Nephron (organoid): Measurements from ENCODE around the gene CAV1.

Experiments used
- H3K27ac Mint-ChIP-seq, 3 experiments: 2 replicates each; pipeline ENCODE4 v1.8.0; 2020; ENCODE audit warnings: mixed read lengths in 3 of 3, mild to moderate bottlenecking in 2 of 3, moderate library complexity in 1 of 3
- H3K27me3 Mint-ChIP-seq: 2 replicates; pipeline ENCODE4 v1.8.0; 2021; ENCODE audit warnings: low read depth, mild to moderate bottlenecking, moderate library complexity, mixed read lengths
- H3K36me3 Mint-ChIP-seq: 2 replicates; pipeline ENCODE4 v1.8.0; 2020; ENCODE audit warnings: low read depth, mixed read lengths
- H3K4me1 Mint-ChIP-seq: 2 replicates; pipeline ENCODE4 v1.8.0; 2020; ENCODE audit warnings: mixed read lengths
- H3K4me3 Mint-ChIP-seq, 3 experiments: 2 replicates each; pipeline ENCODE4 v1.8.0; 2020; ENCODE audit warnings: mild to moderate bottlenecking in 3 of 3, mixed read lengths in 3 of 3, moderate library complexity in 2 of 3
- H3K9me3 Mint-ChIP-seq: 2 replicates; pipeline ENCODE4 v1.8.0; 2020; ENCODE audit warnings: mixed read lengths
- TF ChIP-seq, protein P1 (sequence below), 3 experiments: fragments of 200-600 bp; sonication (generic); IDR thresholded peaks; one replicate each; pipeline ENCODE4 v1.5.0; 2021; ENCODE audit warnings: antibody characterized with exemption in 3 of 3; ENCODE audit not compliant: unreplicated experiment in 3 of 3

Gene CAV1

GRCh38 chr7:116540743-116541142 lies 15.9 kb downstream of the CAV1 start:
- Mint-ChIP-seq H3K4me3 (no peak overlapping the region), H3K4me1 (no peaks in the 10 kb centered on the region), H3K27me3 (peaks cover 4% of the 10 kb centered on the region), H3K27ac (no peak overlapping the region), H3K9me3 (no peaks in the 10 kb centered on the region), H3K36me3 (no peaks in the 10 kb centered on the region)
- TF ChIP-seq, protein P1, sequence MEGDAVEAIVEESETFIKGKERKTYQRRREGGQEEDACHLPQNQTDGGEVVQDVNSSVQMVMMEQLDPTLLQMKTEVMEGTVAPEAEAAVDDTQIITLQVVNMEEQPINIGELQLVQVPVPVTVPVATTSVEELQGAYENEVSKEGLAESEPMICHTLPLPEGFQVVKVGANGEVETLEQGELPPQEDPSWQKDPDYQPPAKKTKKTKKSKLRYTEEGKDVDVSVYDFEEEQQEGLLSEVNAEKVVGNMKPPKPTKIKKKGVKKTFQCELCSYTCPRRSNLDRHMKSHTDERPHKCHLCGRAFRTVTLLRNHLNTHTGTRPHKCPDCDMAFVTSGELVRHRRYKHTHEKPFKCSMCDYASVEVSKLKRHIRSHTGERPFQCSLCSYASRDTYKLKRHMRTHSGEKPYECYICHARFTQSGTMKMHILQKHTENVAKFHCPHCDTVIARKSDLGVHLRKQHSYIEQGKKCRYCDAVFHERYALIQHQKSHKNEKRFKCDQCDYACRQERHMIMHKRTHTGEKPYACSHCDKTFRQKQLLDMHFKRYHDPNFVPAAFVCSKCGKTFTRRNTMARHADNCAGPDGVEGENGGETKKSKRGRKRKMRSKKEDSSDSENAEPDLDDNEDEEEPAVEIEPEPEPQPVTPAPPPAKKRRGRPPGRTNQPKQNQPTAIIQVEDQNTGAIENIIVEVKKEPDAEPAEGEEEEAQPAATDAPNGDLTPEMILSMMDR (IDR thresholded peaks at IDR 0.05; ENCODE audit: unreplicated experiment in 3 of 3): no peak

- no peaks in the 10 kb centered on the region for H3K4me1 Mint-ChIP-seq
Measured at GRCh38 chr7:116541951-116542350, 17.1 kb downstream of the CAV1 start.

DNA sequence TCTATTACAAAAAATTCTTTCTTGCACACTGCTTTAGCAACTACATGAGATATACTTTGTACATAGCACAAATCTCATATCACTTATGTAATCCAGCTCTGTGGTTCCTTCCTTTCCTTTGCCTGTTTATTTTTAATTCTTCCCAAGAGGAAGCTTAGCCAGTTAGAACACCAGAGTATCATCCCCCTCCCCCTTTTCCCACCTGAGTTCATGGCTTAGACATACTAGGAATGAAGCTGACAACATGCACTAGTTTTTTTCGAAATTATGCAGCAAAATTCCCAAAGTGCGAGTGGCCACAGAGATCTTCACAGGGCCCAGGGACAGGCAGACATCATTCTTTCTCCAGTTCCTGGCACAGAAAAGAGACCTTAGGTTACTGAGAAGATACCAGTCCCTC lies 17.8 kb downstream of the CAV1 start:
- Mint-ChIP-seq H3K36me3 (no peaks in the 10 kb centered on the region), H3K27ac (no peak overlapping the region), H3K27me3 (peaks cover 4% of the 10 kb centered on the region), H3K4me1 (no peaks in the 10 kb centered on the region), H3K4me3 (no peak overlapping the region), H3K9me3 (no peaks in the 10 kb centered on the region)
- TF ChIP-seq, protein P1 (IDR thresholded peaks at IDR 0.05; ENCODE audit: unreplicated experiment in 3 of 3): no peak

More at GRCh38 chr7:116541951-116542350, 17.1 kb downstream of the CAV1 start:
- Mint-ChIP-seq H3K4me3 (no peak overlapping the region), H3K36me3 (no peaks in the 10 kb centered on the region), H3K9me3 (no peaks in the 10 kb centered on the region), H3K27me3 (peaks cover 4% of the 10 kb centered on the region), H3K27ac (no peak overlapping the region)
- TF ChIP-seq, protein P1 (IDR thresholded peaks at IDR 0.05; ENCODE audit: unreplicated experiment in 3 of 3): no peak

GRCh38 chr7:116543664-116544063 lies 18.8 kb downstream of the CAV1 start:
- Mint-ChIP-seq H3K4me3 (no peak overlapping the region), H3K4me1 (no peaks in the 10 kb centered on the region), H3K36me3 (no peaks in the 10 kb centered on the region), H3K27me3 (peaks cover 4% of the 10 kb centered on the region), H3K9me3 (no peaks in the 10 kb centered on the region), H3K27ac (no peak overlapping the region)
- TF ChIP-seq, protein P1 (IDR thresholded peaks at IDR 0.05; ENCODE audit: unreplicated experiment in 3 of 3): no peak

- H3K27me3 Mint-ChIP-seq: peaks cover 4% of the 10 kb centered on the region
Measured at GRCh38 chr7:116544487-116544886, 19.7 kb downstream of the CAV1 start.

GRCh38 chr7:116545411-116545993 lies 20.7 kb downstream of the CAV1 start:
- H3K4me3 Mint-ChIP-seq: no peak overlapping the region
- TF ChIP-seq, protein P1 (IDR thresholded peaks at IDR 0.05; ENCODE audit: unreplicated experiment in 3 of 3): no peak
- H3K4me1 Mint-ChIP-seq: no peaks in the 10 kb centered on the region
- peaks cover 4% of the 10 kb centered on the region for H3K27me3 Mint-ChIP-seq
- no peaks in the 10 kb centered on the region for H3K36me3 Mint-ChIP-seq
- no peaks in the 10 kb centered on the region for H3K9me3 Mint-ChIP-seq
- H3K27ac Mint-ChIP-seq: no peak overlapping the region

More at GRCh38 chr7:116544487-116544886, 19.7 kb downstream of the CAV1 start:
- H3K27ac Mint-ChIP-seq: no peak overlapping the region
- H3K9me3 Mint-ChIP-seq: no peaks in the 10 kb centered on the region
- H3K4me3 Mint-ChIP-seq: no peak overlapping the region
- no peaks in the 10 kb centered on the region for H3K4me1 Mint-ChIP-seq
- TF ChIP-seq, protein P1 (IDR thresholded peaks at IDR 0.05; ENCODE audit: unreplicated experiment in 3 of 3): no peak
- no peaks in the 10 kb centered on the region for H3K36me3 Mint-ChIP-seq
